PC-3 (cell line): ENCODE data around the gene OMG. TPM values are rescaled to one million over a fixed set of nuclear protein-coding genes. Genes with fewer than 3 reads are reported as not detected.

Experiments used
- total RNA-seq: library from RNA; depleted of rRNA; stranded (reverse); fragments of >200 nt; gene quantifications from 2 replicates; pipeline ENCODE4 v1.2.3, GENCODE V29; 2014; rRNA removed

The OMG gene
- total RNA-seq, 1 experiment from 2014 or later: not detected

Other genes with a start within 250 kb of the OMG start
- 16.4 and 27.4 TPM in 2 replicates for gene NF1, start 202.3 kb downstream of the OMG start, total RNA-seq
- gene EVI2B, start 16.8 kb upstream of the OMG start, total RNA-seq: 0.11 TPM in 1 of 2 replicates, not detected in the other
- 0.92 TPM in 1 of 2 replicates, not detected in the other for gene EVI2A, start 24.4 kb upstream of the OMG start, total RNA-seq
- gene RAB11FIP4, start 94.4 kb upstream of the OMG start, total RNA-seq: 4.2 and 4.5 TPM in 2 replicates